ENCODE measurements around the gene DENND5B.

GRCh38 chr12:31618228-31619025 lies 27.5 kb upstream of the DENND5B start:
- no peak for TF ChIP-seq CTCF (IDR thresholded peaks at IDR 0.05)
- TF ChIP-seq POLR2A (IDR thresholded peaks at IDR 0.05), result no peak

Data from lower leg skin (tissue), 3 donors.